Stimulated activated CD8-positive, alpha-beta memory T cell treated with anti-CD3 and anti-CD28 coated beads, Interleukin-7, amount 100 ng/mL, for 48 hours (primary cell): Measurements from ENCODE around the gene KLHL8.
A peak's percentile ranks its signal among the peaks of the same experiment; 100 is the strongest.
"Not testable (repeated sequence)": the region's sequence is repeated elsewhere in the genome, so short reads cannot be mapped to it uniquely, and the experiment has no call there.

Experiments
- DNase-seq, 2 donors: peaks; one replicate each; pipeline ENCODE4 v3.0.0-alpha.2; 2020; ENCODE audit warnings: low read depth in 1 of 2; ENCODE audit errors: extremely low read depth in 1 of 2

KLHL8 gene

GRCh38 chr4:87228262-87228860 is 7.9 kb upstream of the KLHL8 start:
- no peak for DNase-seq

GRCh38 chr4:87227751-87228151 is 7.3 kb upstream of the KLHL8 start:
- no peak for DNase-seq

DNA sequence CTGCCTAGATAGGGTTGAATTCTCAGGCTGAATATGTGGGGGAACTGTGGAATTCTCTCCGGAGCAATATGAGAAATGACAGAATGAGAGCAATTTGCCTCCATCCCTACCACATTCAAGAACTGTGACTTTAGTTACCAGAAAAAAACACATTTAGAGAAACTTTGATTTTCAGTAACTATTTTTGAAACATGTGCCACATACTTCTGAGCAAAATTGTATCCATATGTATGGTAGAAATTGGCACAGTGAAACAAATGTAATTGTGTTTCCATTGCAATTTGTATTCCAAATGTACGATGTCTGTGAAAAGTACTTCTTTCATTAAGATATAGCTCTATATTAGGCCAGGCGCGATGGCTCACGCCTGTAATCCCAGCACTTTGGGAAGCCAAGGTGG is 5.5 kb upstream of the KLHL8 start:
- DNase-seq = no peak

GRCh38 chr4:87224141-87224923 is 3.9 kb upstream of the KLHL8 start:
- no peak for DNase-seq

DNA sequence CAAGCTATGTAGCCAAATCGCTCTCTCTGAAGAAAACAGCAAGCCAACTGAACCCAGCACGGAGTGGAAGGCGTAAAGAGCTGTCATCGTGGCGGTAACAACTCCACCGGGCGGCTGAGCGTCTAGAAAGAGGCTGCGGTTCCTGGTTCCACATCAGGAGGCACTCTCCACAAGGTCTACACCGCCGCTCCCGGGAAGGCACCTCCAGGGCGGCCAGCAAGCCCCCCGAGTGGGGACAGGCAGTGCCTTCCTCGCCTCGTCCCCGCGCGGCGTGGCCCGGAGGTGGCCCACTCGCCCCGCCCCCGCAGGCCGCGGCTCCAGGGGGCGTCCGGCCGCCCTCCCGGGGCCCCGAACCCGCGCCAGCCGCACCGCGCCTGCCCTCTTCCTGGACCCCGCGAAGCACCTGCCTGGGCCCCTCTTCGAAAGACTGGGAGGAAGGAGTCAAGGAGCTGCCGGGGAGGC is 755 bp downstream of the KLHL8 start:
- peak; percentile 29 for DNase-seq

DNA sequence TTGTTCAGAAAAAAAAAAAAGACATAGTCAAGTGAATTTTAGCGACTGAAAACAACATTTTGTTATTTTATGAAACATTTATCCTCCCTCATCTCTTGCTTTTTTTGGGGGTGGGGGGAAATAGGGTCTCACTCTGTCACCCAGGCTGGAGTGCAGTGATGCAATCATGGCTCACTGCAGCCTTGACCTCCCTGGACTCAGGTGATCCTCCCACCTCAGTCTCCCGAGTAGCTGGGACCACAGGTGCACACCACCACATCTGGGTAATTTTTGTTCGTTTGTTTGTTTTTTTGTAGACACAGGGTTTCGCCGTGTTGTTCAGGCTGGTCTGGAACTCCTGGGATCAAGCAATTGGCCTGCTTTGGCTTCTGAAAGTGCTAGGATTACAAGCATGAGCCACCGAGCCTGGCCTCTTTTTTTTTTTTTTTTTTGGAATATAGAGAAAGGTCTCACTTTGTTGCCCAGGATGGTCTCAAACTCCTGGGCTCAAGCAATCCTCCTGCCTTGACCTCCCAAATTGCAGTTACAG is 3.1 kb downstream of the KLHL8 start:
- not testable (repeated sequence) for DNase-seq

DNA sequence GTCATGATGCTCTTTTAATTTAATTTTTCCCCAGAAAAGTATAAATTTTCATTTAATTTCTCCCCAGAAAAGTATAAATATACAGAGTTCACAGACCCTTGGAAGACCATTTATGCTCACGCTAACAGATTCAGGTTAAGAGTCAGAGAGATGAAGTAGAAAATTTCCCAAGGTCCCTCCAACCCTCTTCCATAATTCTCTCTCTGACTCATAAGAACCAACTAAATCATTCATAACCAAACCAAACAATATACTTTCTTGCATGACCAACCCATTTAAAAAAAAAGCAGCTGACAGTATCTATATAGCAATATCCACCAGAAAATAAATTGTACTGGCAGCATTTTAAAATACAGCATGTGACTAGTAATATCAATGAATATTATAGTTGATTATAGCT is 3.9 kb downstream of the KLHL8 start:
- DNase-seq = no peak

DNA sequence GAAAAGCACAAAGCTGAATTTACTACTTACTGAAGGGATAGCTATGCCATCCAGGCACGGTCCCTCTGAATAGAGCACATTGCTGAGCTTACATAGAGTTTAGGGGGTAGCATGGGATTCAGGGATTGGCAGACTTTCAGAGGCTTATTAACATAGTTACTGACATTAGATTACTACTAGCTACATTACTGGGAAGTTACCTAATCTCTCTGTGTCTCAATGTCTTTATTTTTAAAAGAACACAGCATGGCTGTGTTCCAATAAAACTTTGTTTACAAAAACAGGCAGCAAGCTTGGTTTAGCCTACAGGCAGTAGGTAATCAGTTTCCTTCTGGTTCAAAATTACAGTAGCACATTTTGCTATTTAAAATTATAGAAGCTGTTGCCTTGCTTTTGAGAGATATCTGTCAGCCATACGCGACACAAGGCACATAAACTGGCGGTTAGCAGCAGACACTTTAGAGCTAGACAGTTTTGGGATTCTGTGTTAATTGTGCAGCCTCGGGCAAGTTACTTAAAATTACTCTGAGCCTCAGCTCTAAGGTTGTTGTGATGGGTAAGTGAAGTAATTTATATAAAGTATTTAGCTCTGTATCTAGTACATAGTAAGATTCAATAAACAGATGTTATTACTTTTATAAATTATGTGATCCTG is 6.9 kb downstream of the KLHL8 start:
- DNase-seq = no peak

DNA sequence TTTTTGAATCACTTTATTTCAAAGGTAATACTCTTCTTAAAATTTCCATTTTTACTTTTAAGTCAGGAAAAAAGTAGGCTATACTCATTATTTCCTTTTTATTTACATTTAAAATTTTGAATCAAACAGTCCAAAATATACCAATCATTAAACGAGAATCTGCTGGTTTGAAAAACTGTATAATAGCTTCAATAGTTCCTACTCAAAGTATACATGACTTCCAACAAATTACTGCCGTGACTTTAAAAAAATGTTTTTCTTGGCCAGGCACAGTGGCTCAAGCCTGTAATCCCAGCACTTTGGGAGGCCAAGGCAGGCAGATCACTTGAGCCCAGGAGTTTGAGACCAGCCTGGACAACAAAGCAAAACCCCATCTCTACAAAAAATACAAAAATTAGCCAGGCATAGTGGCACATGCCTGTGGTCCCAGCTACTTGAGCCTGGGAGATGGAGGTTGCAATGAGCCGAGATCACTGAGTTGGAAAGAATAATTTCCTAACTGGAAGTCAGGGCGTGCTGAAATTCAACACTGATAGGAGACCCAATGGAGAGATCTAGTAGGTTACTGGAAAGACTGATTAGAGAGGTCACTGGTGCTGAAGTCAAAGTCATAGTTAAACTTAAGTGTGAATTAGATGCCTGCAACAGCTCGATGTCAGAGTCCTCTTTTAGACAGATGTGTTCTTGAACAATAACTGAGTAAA is 9.0 kb downstream of the KLHL8 start:
- no peak for DNase-seq

GRCh38 chr4:87209696-87210095 is 10.7 kb downstream of the KLHL8 start:
- DNase-seq = no peak

DNA sequence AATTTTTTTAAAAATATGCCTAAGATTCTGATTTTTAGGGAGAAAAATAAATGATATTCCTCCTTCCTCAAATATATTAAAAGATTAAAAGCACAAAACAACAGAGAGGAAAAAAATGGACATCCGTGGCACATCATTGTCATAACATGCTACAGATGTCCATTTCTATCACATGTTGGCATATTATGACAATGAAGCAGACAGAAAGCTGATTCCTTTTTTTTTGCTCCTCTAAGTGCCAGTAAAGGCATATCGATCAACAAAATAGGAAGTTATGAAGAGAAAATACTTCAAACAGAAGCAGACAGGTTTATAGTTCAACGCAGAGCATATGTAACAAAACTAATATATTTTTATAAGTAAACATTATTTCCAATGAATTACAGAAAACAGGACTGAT is 11.2 kb downstream of the KLHL8 start:
- no peak for DNase-seq

DNA sequence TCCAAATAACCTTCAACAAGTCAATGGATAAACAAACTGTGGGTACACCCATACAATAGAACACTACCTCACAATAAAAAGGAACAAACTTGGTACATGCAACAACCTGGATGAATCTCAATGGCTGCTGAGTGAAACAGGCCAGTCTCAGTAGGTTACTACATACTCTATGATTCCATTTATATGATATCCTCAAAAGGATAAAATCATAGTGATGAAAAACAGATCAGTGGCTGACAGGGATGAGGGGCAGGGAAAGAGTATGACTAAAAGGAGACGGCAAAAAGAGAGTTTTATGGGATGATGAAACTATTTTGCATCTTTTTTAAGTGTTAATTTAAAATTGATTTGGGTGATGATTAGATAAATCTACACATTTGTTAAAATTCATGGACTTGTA is 15.9 kb downstream of the KLHL8 start:
- no peak for DNase-seq

- no peak for DNase-seq
Observed at GRCh38 chr4:87196927-87197326, 23.5 kb downstream of the KLHL8 start.

- DNase-seq = no peak
Observed at GRCh38 chr4:87196146-87196545, 24.3 kb downstream of the KLHL8 start.

DNA sequence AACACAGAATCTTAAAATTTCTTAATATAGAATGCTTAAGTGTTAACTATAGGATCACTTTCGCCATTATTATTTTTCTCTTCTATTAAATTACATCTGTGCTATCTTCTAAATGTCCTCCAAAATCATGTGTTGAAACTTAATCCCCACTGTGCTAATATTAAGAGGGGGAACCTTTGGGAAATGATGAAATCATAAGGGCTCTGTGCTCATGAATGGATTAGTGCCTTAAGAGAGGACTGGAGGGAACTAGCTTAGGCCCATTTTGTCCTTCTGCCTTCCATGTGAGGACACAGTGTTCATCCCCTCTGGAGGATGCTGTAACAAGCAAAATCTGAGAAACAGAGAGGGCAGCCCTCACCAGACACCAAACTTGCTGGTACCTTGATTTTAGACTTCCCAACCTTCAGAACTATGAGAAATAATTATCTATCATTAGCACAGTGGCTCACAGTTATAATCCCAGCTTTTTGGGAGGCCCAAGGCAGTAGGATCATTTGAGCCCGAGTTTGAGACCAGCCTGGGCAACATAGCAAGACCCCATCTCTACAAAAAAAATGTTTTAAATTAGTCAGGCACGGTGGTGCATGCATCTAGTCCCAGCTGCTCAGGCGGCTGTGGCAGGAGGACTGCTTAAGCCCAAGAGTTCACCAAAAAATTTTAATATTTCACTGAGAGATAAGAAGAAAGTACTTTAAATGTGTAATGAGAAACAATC is 26.3 kb downstream of the KLHL8 start:
- DNase-seq = no peak

GRCh38 chr4:87192145-87192919 is 28.1 kb downstream of the KLHL8 start:
- no peak for DNase-seq

DNA sequence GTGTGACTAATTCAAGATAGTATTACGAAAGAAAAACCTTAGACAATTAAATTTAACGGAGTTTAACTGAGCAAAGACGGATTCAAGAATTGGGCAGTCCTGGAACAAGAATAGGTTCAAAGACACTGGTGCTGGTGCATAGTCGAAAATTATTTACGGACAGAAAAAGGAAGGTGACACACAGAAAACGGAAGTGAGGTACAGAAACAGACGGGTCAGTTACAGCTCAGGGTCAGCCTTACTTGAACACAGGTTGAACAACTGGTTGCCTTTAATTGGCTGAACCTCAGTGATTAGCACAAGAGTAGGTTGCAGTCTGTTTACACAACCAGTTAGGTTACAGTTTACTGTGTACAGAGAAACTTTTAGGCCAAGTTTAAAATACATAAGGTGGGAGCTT is 31.5 kb downstream of the KLHL8 start:
- DNase-seq = no peak

- DNase-seq = no peak
Observed at GRCh38 chr4:87188048-87188447, 32.4 kb downstream of the KLHL8 start.

GRCh38 chr4:87185146-87185870 is 35.1 kb downstream of the KLHL8 start:
- no peak for DNase-seq
